Endodermal cell (in vitro differentiated cells): ENCODE measurements around the gene FLOT2. TPM values are rescaled to one million over a fixed set of nuclear protein-coding genes. Genes with fewer than 3 reads are reported as not detected.

ENCODE experiments used
- DNase-seq: peaks from one replicate; pipeline ENCODE4 v3.0.0-alpha.2; 2017
- H3K27ac ChIP-seq: 2 replicates; pipeline ENCODE4 v1.5.1; 2013; ENCODE audit warnings: mild to moderate bottlenecking, low read depth, low read length, moderate library complexity
- H3K27me3 ChIP-seq: 2 replicates; pipeline ENCODE4 v1.6.1; 2013; ENCODE audit warnings: mild to moderate bottlenecking, low read length, moderate library complexity; ENCODE audit not compliant: insufficient read depth, control insufficient read depth, poor library complexity, severe bottlenecking
- H3K36me3 ChIP-seq: 2 replicates; pipeline ENCODE4 v1.7.0; 2013; ENCODE audit warnings: mild to moderate bottlenecking, low read length, moderate library complexity; ENCODE audit not compliant: control insufficient read depth, insufficient read depth
- H3K4me1 ChIP-seq: one replicate; pipeline ENCODE4 v1.7.0; 2013; ENCODE audit warnings: low read length; ENCODE audit not compliant: control insufficient read depth, insufficient read depth
- H3K4me3 ChIP-seq: 2 replicates; pipeline ENCODE4 v1.5.1; 2013; ENCODE audit warnings: mild to moderate bottlenecking, low read length, moderate library complexity
- H3K9ac ChIP-seq: 2 replicates; pipeline ENCODE4 v1.6.1; 2013; ENCODE audit warnings: mild to moderate bottlenecking, low read length, moderate library complexity; ENCODE audit not compliant: poor library complexity, severe bottlenecking; ENCODE audit errors: extremely low read depth
- H3K9me3 ChIP-seq: 2 replicates; pipeline ENCODE4 v1.6.1; 2013; ENCODE audit warnings: mild to moderate bottlenecking, low read length, moderate library complexity; ENCODE audit not compliant: control insufficient read depth
- H3K27ac Mint-ChIP-seq: 2 replicates; pipeline ENCODE4 v1.8.0; 2020; ENCODE audit warnings: mixed read lengths
- H3K27me3 Mint-ChIP-seq: 2 replicates; pipeline ENCODE4 v1.8.0; 2021; ENCODE audit warnings: mild to moderate bottlenecking, mixed read lengths; ENCODE audit not compliant: insufficient read depth
- H3K36me3 Mint-ChIP-seq: 2 replicates; pipeline ENCODE4 v1.8.0; 2020; ENCODE audit warnings: low read depth, mixed read lengths
- H3K4me1 Mint-ChIP-seq: 2 replicates; pipeline ENCODE4 v1.8.0; 2020; ENCODE audit warnings: mixed read lengths
- H3K4me3 Mint-ChIP-seq: 2 replicates; pipeline ENCODE4 v1.8.0; 2020; ENCODE audit warnings: mild to moderate bottlenecking, moderate library complexity, mixed read lengths
- H3K9me3 Mint-ChIP-seq: 2 replicates; pipeline ENCODE4 v1.8.0; 2020; ENCODE audit warnings: mild to moderate bottlenecking, mixed read lengths
- WGBS, 2 experiments: methylation state at CpG; one replicate each; pipeline versions ENCODE4 v1.1.5 to v1.1.7; 2013; ENCODE audit warnings: missing lambda C conversion rate in 2 of 2, mixed read lengths in 1 of 2; ENCODE audit not compliant: insufficient coverage in 1 of 2, insufficient read length in 1 of 2; 5-methylcytosine and 5-hydroxymethylcytosine counted together
- long read RNA-seq, 4 experiments: library from polyadenylated mRNA in 2 of 4; library from RNA in 1 of 4; library from capped mRNA in 1 of 4; stranded (forward) in 3 of 4; unstranded in 1 of 4; transcript quantifications; one replicate each; pipeline ENCODE4 v2.0.0, GENCODE V29; 2020 to 2021; ENCODE audit warnings: inconsistent platforms in 1 of 4
- polyA plus RNA-seq, 2 experiments: library from polyadenylated mRNA; stranded (reverse); fragments of 50-300 nt; gene quantifications; one replicate each; pipeline ENCODE4 v1.2.3, GENCODE V29; 2013
- total RNA-seq, 2 donors: library from RNA; stranded (reverse); fragmentation: NEBNext Ultra II Directional in 1 of 2; extraction: Animal tissue kit (Norgen Biotek cat#: 25700) in 1 of 2; gene quantifications; 2 replicates in 1 of 2; 3 replicates in 1 of 2; pipeline ENCODE4 v1.2.1, GENCODE V29; 2021
- TF ChIP-seq, protein P1 (sequence below): fragments of 200-600 bp; sonication (generic); conservative IDR thresholded peaks from 2 replicates; pipeline ENCODE4 v1.5.0; 2021; ENCODE audit warnings: antibody characterized with exemption, mild to moderate bottlenecking

Gene FLOT2
- 100 to 1,000 TPM; 195 to 215 TPM for total RNA-seq
- polyA plus RNA-seq (2013, experiment 1 of 2) = 90.5 TPM
- 92.9 TPM for polyA plus RNA-seq (2013, experiment 2 of 2)
- long read RNA-seq, experiment 1, transcript FLOT2-202 (11 exons, 2,618 nt) = major isoform, 19 of 80 reads
- long read RNA-seq, experiment 1, partial matches to known transcripts = 39 of 80 reads
- long read RNA-seq, experiment 1, other reads (novel, unspliced or antisense) = 22 of 80 reads
- long read RNA-seq, experiment 2, transcript FLOT2-202 (11 exons, 2,618 nt) = major isoform, 536 of 684 reads
- long read RNA-seq, experiment 2, partial matches to known transcripts = 34 of 684 reads
- long read RNA-seq, experiment 2, other reads (novel, unspliced or antisense) = 110 of 684 reads
- long read RNA-seq, experiment 3, transcript FLOT2-202 (11 exons, 2,618 nt) = major isoform, 612 of 698 reads
- long read RNA-seq, experiment 3, transcript FLOT2-206 (12 exons, 2,679 nt) = minor isoform, 8 of 698 reads
- long read RNA-seq, experiment 3, transcript FLOT2-210 (11 exons, 2,585 nt) = minor isoform, 8 of 698 reads
- long read RNA-seq, experiment 3, partial matches to known transcripts = 13 of 698 reads
- long read RNA-seq, experiment 3, other reads (novel, unspliced or antisense) = 57 of 698 reads
- long read RNA-seq, experiment 4, transcript FLOT2-202 (11 exons, 2,618 nt) = major isoform, 37 of 71 reads
- long read RNA-seq, experiment 4, partial matches to known transcripts = 16 of 71 reads
- long read RNA-seq, experiment 4, other reads (novel, unspliced or antisense) = 17 of 71 reads

DNA sequence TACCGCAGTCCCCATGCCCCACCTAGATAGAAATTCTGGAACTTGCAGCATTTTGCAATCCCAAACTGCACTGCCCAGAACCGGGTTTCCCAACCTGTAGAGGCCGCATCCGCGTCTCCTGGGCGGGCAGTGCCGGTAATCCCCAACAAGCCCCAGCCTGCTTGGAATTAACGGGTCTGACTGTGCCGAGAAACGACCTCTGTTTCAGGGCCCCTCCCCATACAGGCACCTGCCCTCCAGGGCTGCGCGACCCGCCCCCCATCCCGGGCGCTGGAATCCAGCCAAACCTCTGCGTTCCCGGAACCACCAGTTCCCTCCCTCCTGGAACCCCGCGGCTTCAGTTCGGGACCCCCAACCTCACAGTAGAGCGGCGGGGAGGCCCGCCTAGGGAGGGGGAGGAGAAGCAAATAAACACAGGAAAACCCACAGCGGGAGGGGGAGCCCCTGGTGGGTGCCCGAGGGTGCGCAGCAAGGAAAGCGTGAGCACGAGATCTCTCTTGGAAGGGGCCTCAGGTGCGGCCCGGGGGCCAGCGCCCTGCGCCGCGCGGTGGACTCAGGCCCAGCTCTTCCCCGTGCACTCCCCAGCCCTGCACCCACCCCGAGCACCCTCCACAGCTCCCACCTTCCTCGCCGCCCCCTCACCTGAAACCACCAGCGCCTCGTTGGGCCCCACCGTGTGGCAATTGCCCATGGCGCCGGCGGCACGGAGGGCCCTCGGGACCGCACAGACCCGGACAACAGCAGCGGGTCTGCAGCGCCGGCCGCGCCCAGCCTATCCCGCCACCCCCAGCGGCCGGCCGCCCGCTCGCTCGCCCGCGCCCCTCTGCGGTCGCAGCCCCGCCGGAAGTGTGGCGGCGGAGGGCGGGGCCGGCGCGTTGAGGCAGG is at the start of gene FLOT2:
FLOT2 (minus strand) TSS at position 850 of the 885 bp plus-strand sequence; CDS start at position 691, 159 bp downstream.
- no peaks in the 10 kb centered on the region for H3K9me3 Mint-ChIP-seq

GRCh38 chr17:28946239-28946638 is 48.7 kb upstream of the FLOT2 start:
- no peak for DNase-seq
- H3K27ac Mint-ChIP-seq = no peak overlapping the region
- H3K4me1 Mint-ChIP-seq = peaks cover 26% of the 10 kb centered on the region
- H3K36me3 Mint-ChIP-seq = peaks cover 55% of the 10 kb centered on the region
- H3K27ac ChIP-seq = no peak overlapping the region
- H3K4me3 ChIP-seq = peak overlapping the region; percentile 30
- TF ChIP-seq, protein P1, sequence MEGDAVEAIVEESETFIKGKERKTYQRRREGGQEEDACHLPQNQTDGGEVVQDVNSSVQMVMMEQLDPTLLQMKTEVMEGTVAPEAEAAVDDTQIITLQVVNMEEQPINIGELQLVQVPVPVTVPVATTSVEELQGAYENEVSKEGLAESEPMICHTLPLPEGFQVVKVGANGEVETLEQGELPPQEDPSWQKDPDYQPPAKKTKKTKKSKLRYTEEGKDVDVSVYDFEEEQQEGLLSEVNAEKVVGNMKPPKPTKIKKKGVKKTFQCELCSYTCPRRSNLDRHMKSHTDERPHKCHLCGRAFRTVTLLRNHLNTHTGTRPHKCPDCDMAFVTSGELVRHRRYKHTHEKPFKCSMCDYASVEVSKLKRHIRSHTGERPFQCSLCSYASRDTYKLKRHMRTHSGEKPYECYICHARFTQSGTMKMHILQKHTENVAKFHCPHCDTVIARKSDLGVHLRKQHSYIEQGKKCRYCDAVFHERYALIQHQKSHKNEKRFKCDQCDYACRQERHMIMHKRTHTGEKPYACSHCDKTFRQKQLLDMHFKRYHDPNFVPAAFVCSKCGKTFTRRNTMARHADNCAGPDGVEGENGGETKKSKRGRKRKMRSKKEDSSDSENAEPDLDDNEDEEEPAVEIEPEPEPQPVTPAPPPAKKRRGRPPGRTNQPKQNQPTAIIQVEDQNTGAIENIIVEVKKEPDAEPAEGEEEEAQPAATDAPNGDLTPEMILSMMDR = no peak
- no peaks in the 10 kb centered on the region for H3K27me3 Mint-ChIP-seq
- no peaks in the 10 kb centered on the region for H3K27me3 ChIP-seq
- H3K9me3 ChIP-seq = no peaks in the 10 kb centered on the region
- WGBS, 2 experiments = 91 to 92% methylated on average over 4 of the region's 4 CpGs
- no peak overlapping the region for H3K4me3 Mint-ChIP-seq
- H3K9ac ChIP-seq = no peak overlapping the region
- H3K4me1 ChIP-seq = peaks cover 6% of the 10 kb centered on the region
- H3K36me3 ChIP-seq = peaks cover 45% of the 10 kb centered on the region
- no peaks in the 10 kb centered on the region for H3K9me3 Mint-ChIP-seq

More for the DNA sequence above, at the start of gene FLOT2:
- TF ChIP-seq, protein P1 = peak; percentile 44
- Mint-ChIP-seq H3K4me3 (peak within 1 kb of the TSS; percentile 90), H3K4me1 (peaks cover 19% of the 10 kb centered on the region), H3K36me3 (peaks cover 22% of the 10 kb centered on the region), H3K27me3 (no peaks in the 10 kb centered on the region), H3K27ac (peak within 1 kb of the TSS; percentile 87)
- peak within 1 kb of the TSS; percentile 45 for H3K27ac ChIP-seq
- H3K9ac ChIP-seq = peak within 1 kb of the TSS; percentile 59
- 0% methylated on average over 21 to 73 of the region's 73 CpGs for WGBS, 2 experiments
- H3K4me1 ChIP-seq = no peaks in the 10 kb centered on the region
- DNase-seq = peak; percentile 90
- no peaks in the 10 kb centered on the region for H3K27me3 ChIP-seq
- peak within 1 kb of the TSS; percentile 87 for H3K4me3 ChIP-seq
- H3K36me3 ChIP-seq = peaks cover 33% of the 10 kb centered on the region
- no peaks in the 10 kb centered on the region for H3K9me3 ChIP-seq
